DMS53 (cell line): Measurements from ENCODE around the gene GRAMD2B.

ENCODE experiments used
- DNase-seq: peaks from one replicate; lab custom pipeline; 2025; lab: John Stamatoyannopoulos, UW

The GRAMD2B gene

GRCh38 chr5:126479810-126480209 lies 56.6 kb downstream of the GRAMD2B start:
- no peak for DNase-seq

DNA sequence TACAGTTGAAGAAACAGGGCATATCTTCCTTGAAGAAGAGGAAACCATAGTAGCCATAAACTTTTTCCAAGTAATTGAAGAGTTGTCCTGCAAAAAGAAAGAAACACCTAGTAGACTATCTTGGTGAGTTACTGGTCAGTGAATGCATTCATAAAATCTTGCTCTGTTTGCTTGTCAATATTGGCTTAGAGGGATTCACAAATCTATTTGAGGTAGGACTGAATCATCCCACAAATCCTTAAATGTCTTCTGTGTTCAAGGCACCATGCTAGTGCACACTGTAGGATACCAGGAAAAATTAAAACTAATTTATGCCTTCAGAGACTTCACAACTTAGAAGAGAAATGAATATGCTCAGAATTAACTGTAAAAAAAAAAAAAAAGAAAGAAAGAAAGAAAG lies 57.6 kb downstream of the GRAMD2B start:
- DNase-seq: no peak

GRCh38 chr5:126481243-126481642 lies 58.0 kb downstream of the GRAMD2B start:
- no peak for DNase-seq

DNA sequence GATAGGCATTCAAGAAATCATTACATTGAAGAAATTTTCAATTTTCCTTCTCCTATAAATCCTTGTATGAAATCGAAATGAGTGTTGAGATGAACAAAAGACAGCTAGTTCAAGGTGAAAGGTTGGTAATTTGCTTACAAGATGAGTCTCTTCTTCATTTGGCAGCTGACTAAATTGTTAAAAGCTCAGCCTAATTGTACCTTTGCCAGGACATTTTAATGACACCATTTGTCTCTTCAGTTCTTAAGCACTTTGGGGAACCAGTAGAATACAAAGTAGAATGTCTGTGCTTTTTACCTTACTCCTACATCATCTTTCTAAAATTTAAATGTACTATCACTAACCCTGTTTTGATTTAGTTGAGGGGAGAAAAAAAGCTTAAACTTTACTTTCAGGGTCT lies 59.4 kb downstream of the GRAMD2B start:
- no peak for DNase-seq

GRCh38 chr5:126483156-126483555 lies 59.9 kb downstream of the GRAMD2B start:
- peak; percentile 9 for DNase-seq

- no peak for DNase-seq
Observed at GRCh38 chr5:126484253-126484652, 61.0 kb downstream of the GRAMD2B start.

GRCh38 chr5:126486332-126486731 lies 63.1 kb downstream of the GRAMD2B start:
- DNase-seq: no peak

DNA sequence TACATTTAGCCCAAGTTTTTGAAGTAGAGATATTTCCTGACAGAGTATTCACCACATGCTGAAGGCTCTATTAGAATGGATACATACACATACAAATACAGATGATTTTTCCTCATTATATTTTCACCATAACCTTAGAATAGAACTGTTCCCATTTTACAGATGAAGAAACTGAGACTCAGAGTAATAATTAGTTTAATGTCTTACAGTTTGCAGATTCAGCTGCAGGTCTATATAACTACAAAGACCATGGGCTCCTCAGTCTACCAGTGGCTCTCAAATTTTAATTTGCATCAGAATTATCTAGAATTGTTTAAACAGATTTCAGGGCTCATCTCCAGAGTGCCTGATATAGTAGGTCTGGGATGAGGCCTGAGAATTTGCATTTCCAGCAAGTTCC lies 64.4 kb downstream of the GRAMD2B start:
- DNase-seq: no peak

- no peak for DNase-seq
Observed at GRCh38 chr5:126488443-126489065, 65.3 kb downstream of the GRAMD2B start.

- no peak for DNase-seq
Observed at GRCh38 chr5:126490167-126490940, 67.1 kb downstream of the GRAMD2B start.

- peak; percentile 35 for DNase-seq
Observed at GRCh38 chr5:126492939-126493338, 69.7 kb downstream of the GRAMD2B start.

DNA sequence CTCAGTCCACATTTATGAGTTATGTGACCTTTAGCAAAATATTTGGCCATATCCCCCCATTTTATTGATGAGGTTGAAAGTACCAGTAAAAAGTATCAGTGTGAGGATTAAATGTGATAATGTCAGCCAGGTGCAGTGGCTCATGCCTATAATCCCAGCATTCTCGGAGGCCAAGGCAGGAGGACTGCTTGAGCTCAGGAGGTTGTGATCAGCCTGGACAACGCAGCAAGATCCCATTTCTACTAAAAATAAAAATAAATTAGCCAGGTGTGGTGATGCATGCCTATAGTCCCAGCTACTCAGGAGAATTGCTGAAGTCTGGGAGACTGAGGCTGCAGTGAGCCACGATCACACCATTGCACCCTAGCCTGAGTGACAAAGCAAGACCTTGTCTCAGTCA lies 71.2 kb downstream of the GRAMD2B start:
- no peak for DNase-seq

DNA sequence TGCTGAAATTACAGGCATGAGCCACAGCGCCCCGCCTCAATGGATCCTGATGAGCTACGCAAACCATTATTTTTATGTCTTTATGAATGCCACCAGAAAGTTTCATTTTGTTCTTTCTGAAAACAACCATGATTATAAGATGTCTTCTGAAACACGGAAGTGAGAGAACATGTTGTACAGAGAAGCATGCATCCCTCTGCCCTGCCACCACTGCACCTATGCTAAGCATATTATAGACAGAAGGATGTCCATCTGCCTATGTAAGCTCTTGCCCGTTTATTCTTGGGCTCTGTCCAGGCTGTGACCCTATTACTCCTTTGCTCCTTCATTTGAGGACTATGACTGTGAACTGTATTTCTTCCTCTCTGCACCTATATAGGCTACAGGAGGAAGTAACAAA lies 74.3 kb downstream of the GRAMD2B start:
- DNase-seq: no peak

DNA sequence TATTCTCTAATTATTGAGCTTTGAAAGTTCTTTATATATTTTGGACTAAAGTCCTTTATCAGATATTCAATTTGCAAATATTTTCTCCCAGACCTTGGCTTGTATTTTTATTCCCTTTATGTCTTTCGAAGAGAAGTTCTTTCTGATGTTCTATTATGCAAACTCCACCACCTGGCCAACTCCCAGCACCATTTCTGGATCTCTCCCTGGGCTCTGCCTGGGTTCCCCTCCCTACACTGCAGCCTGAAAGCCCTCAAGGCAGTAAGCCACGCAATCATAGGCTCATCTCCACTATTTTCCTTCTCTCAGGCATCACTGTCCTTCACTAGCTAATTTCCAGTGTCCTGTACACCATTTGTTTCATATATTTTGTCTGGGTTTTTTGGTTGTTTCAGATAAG lies 76.1 kb downstream of the GRAMD2B start:
- DNase-seq: no peak

DNA sequence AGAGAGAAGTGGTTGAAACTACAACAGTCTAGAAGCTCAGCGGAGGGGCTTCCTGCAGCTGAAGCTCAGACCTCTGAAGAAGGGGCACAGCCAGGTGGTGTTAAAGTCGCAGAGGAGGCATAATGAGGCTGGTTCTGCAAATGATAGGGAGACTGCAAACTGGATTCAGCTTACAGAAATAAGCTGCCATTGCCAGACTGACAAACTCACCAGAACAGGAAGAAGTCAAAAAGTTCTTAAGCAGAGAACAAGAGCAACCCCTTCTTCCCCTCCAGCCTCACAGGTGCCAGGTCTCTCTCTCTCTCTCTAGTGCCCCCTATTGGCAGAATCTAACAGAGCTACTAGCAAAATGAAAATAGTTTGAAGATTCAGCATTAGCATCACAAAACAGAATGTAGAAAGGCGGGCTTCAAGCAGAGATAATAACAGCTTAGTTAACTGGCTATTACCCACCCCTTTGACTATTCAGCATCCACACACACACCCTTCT lies 76.7 kb downstream of the GRAMD2B start:
- DNase-seq: peak; percentile 63

DNA sequence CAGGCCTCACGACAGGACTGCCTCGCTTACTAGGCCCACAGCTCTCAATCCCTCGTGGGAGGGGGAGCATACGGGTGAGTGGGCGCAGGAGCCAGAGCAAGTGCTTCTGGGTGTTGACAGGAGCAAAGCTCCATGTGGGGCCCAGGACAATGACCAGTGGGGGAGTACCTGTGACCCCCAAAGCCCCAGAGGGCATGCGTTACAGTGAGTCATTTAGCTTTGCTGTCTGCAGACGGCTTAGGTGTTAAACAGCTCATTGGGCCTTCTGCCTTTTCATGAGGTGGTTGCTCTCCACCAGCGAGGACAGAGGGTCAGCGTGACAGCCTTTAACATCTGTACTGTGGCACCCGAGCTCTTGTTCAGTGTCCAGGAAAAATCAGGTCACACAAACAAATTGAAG lies 78.2 kb downstream of the GRAMD2B start:
- DNase-seq: no peak

GRCh38 chr5:126503602-126504104 lies 80.4 kb downstream of the GRAMD2B start:
- no peak for DNase-seq

DNA sequence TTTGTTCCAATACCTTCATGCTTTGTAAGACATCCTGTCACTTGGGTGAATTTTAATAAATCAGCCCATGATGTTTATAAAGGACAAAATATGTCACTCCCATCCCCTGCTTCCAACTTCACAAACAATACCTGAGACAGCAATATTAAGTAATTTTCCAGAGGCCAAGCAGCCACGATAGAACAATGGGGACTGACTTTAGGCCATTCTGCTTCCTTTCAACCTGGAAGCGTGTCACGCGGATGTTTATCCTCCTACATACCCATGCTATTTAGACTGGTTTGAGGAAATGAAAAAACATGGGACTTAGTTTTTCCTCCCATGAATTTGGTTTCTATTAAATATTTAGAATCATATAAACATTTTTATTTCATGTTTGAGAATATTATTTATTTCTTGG lies 82.9 kb downstream of the GRAMD2B start:
- peak; percentile 37 for DNase-seq

DNA sequence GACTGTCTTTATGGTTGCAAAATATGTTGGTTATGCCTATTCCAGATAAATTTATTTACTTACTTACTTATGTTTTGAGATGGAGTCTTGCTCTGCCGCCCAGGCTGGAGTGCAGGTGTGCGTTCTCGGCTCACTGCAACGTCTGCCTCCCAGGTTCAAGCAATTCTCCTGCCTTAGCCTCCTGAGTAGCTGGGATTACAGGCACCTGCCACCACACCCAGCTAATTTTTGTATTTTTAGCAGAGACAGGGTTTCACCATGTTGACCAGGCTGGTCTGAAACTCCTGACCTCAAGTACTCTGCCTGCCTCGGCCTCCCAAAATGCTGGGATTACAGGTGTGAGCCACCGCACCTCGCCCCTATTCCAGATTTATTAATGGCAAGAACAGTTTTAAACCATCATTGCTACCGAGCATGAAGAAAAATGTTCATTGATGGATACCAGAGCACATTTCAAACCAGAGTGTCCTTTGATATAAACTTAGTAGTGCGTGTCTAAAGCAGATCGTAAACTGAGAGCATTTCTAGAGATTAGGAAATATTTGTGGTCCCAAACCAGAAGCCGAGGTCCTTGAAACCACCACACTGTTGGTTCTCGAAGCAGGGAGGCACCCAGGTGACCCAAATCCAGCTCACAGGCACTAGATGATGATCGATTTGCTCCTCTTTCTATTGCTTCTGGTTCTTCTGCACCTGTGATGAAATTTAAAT lies 85.2 kb downstream of the GRAMD2B start:
- DNase-seq: peak; percentile 33

- DNase-seq: peak; percentile 40
Observed at GRCh38 chr5:126508962-126509279, 85.7 kb downstream of the GRAMD2B start.

DNA sequence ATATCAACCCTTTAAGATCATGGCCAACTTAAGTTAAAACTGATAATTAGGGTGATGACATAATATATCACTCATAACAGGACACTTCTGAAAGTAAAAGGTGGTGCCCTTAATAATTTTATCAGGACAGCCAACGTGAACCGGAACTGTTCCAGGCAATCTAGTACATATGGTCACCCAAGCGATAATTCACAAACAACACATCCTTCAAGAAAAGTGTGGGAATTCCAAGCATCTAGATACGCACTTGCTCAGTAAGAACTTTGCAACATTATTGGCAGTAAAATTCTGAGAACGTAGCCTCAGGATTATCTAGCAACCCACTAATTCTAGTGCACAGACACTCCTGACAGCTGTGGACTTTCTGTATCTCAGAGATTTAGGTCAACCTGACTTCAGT lies 86.1 kb downstream of the GRAMD2B start:
- DNase-seq: no peak

DNA sequence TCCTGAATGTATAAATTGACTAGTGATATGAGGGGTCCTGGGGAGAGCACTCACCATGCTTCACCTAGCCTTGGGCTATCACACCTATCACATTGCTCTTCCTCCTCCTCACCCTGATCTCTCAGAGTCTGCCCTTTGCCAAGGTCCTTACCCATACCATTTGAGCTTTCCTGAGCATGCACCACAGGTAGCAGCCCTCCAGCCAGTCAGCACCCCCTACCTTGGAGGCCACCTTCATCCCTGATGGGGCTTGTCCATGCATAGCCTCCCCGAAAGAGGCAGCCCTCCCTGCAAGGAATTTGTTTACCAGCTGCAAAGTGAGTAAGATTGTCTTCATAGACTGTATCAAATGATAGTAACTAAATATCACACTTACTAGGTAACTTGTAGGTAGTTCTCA lies 88.8 kb downstream of the GRAMD2B start:
- DNase-seq: no peak

DNA sequence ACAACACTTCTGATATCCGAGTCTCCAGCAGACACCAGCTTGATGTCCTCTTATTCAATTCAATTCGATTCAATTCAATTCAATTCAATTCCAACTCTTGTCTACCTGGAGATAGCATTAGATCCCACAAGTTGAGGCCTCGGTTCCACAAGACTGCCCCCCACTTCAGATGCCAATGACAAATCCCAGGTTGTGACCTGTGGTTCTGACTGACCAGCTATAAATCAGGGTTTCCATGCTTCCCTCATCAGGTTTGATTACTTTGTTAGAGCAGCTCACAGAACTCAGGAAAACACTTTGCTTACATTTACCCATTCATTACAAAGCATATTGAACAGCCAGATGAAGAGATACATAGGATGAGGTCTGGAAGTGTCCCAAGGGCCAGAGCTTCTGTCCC lies 89.2 kb downstream of the GRAMD2B start:
- no peak for DNase-seq
